ENCODE measurements around the gene NLRP8.

The NLRP8 gene

DNA sequence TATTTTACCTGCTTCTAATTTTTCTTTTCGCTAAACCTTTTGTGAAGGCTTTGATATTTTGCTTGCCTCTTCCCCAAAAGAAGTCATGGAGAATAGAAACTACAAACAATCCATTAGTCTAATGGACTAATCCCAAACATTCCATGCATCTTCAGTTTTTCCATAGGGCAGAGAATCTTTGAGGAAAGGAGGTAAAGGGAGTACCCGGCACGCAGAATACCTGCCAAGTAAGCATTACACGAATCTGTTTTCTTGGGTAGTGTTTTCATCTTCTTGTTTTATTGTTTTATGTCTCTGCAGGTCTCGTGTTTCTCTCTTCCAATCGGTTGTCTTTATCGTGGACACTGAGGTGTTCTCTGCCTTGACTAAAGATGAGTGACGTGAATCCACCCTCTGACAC, at the start of gene NLRP8:
TSS of gene NLRP8 (plus strand) at position 301 of the 400 bp plus-strand sequence.
- Histone ChIP-seq H3K27me3 (ENCODE audit: control insufficient read depth in 1 of 2, insufficient read depth in 2 of 2, low read length in 2 of 2) (no peaks in the 10 kb centered on the region), H3K9ac (ENCODE audit: low read length) (no peak within 1 kb of the TSS), H3K27ac (ENCODE audit: low read depth, low read length) (no peak within 1 kb of the TSS)

GRCh38 chr19:55898911-55899310, 48.7 kb upstream of the NLRP8 start:
- Histone ChIP-seq H3K27ac (ENCODE audit: low read depth, low read length) (no peak overlapping the region), H3K9me3 (ENCODE audit: low read length) (no peaks in the 10 kb centered on the region), H3K9ac (ENCODE audit: low read length) (no peak overlapping the region), H3K36me3 (ENCODE audit: insufficient read depth, low read length) (no peaks in the 10 kb centered on the region), H3K27me3 (ENCODE audit: control insufficient read depth in 1 of 2, insufficient read depth in 2 of 2, low read length in 2 of 2) (no peaks in the 10 kb centered on the region), H3K4me3 (ENCODE audit: low read depth in 1 of 2, low read length in 2 of 2) (no peak overlapping the region), H3K4me1 (ENCODE audit: insufficient read depth, low read length) (no peaks in the 10 kb centered on the region)

More for the DNA sequence above, at the start of gene NLRP8:
- Histone ChIP-seq H3K4me3 (ENCODE audit: low read depth in 1 of 2, low read length in 2 of 2) (no peak within 1 kb of the TSS), H3K36me3 (ENCODE audit: insufficient read depth, low read length) (no peaks in the 10 kb centered on the region), H3K4me1 (ENCODE audit: insufficient read depth, low read length) (no peaks in the 10 kb centered on the region), H3K9me3 (ENCODE audit: low read length) (no peaks in the 10 kb centered on the region)

GRCh38 chr19:55901369-55902079, 46.1 kb upstream of the NLRP8 start:
- Histone ChIP-seq H3K9me3 (ENCODE audit: low read length) (no peaks in the 10 kb centered on the region), H3K4me3 (ENCODE audit: low read depth in 1 of 2, low read length in 2 of 2) (no peak overlapping the region)

GRCh38 chr19:55902080-55902751, 45.4 kb upstream of the NLRP8 start:
- H3K9me3 ChIP-seq (ENCODE audit: low read length): no peaks in the 10 kb centered on the region
- no peaks in the 10 kb centered on the region for H3K36me3 ChIP-seq (ENCODE audit: insufficient read depth, low read length)
- H3K27me3 ChIP-seq (ENCODE audit: control insufficient read depth in 1 of 2, insufficient read depth in 2 of 2, low read length in 2 of 2): no peaks in the 10 kb centered on the region
- H3K9ac ChIP-seq (ENCODE audit: low read length): no peak overlapping the region
- H3K4me1 ChIP-seq (ENCODE audit: insufficient read depth, low read length): no peaks in the 10 kb centered on the region
- no peak overlapping the region for H3K27ac ChIP-seq (ENCODE audit: low read depth, low read length)
- no peak overlapping the region for H3K4me3 ChIP-seq (ENCODE audit: low read depth in 1 of 2, low read length in 2 of 2)

More at GRCh38 chr19:55901369-55902079, 46.1 kb upstream of the NLRP8 start:
- no peaks in the 10 kb centered on the region for H3K27me3 ChIP-seq (ENCODE audit: control insufficient read depth in 1 of 2, insufficient read depth in 2 of 2, low read length in 2 of 2)
- no peak overlapping the region for H3K9ac ChIP-seq (ENCODE audit: low read length)
- H3K4me1 ChIP-seq (ENCODE audit: insufficient read depth, low read length): no peaks in the 10 kb centered on the region
- no peaks in the 10 kb centered on the region for H3K36me3 ChIP-seq (ENCODE audit: insufficient read depth, low read length)
- H3K27ac ChIP-seq (ENCODE audit: low read depth, low read length): no peak overlapping the region

DNA sequence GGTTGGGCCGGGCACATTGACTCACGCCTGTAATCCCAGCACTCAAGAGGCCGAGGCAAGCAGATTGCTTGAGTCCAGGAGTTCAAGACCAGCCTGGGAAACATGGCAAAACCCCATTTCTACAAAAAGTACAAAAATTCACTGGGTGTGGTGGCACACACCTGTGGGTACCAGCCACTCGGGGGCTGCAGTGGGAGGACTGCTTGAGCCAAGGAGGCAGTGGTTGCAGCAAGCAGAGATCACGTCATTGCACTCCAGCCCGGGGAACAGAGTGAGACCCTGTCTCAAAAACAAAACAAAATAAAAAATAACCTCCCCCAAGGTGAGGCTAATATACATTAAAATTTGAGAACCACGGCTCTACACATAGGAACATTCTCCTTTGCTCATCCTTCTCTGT, 40.3 kb upstream of the NLRP8 start:
- H3K9me3 ChIP-seq (ENCODE audit: low read length): no peaks in the 10 kb centered on the region
- H3K4me1 ChIP-seq (ENCODE audit: insufficient read depth, low read length): no peaks in the 10 kb centered on the region
- H3K9ac ChIP-seq (ENCODE audit: low read length): no peak overlapping the region
- no peaks in the 10 kb centered on the region for H3K27me3 ChIP-seq (ENCODE audit: control insufficient read depth in 1 of 2, insufficient read depth in 2 of 2, low read length in 2 of 2)
- H3K27ac ChIP-seq (ENCODE audit: low read depth, low read length): no peak overlapping the region
- no peak overlapping the region for H3K4me3 ChIP-seq (ENCODE audit: low read depth in 1 of 2, low read length in 2 of 2)
- no peaks in the 10 kb centered on the region for H3K36me3 ChIP-seq (ENCODE audit: insufficient read depth, low read length)

- Histone ChIP-seq H3K9me3 (ENCODE audit: low read length) (no peaks in the 10 kb centered on the region), H3K4me1 (ENCODE audit: insufficient read depth, low read length) (no peaks in the 10 kb centered on the region), H3K9ac (ENCODE audit: low read length) (no peak overlapping the region), H3K36me3 (ENCODE audit: insufficient read depth, low read length) (no peaks in the 10 kb centered on the region), H3K27me3 (ENCODE audit: control insufficient read depth in 1 of 2, insufficient read depth in 2 of 2, low read length in 2 of 2) (no peaks in the 10 kb centered on the region), H3K4me3 (ENCODE audit: low read depth in 1 of 2, low read length in 2 of 2) (no peak overlapping the region), H3K27ac (ENCODE audit: low read depth, low read length) (no peak overlapping the region)
Measured at GRCh38 chr19:55907746-55908145, 39.9 kb upstream of the NLRP8 start.

- Histone ChIP-seq H3K9ac (ENCODE audit: low read length) (no peak overlapping the region), H3K4me1 (ENCODE audit: insufficient read depth, low read length) (no peaks in the 10 kb centered on the region), H3K9me3 (ENCODE audit: low read length) (no peaks in the 10 kb centered on the region), H3K4me3 (ENCODE audit: low read depth in 1 of 2, low read length in 2 of 2) (no peak overlapping the region), H3K27ac (ENCODE audit: low read depth, low read length) (no peak overlapping the region), H3K36me3 (ENCODE audit: insufficient read depth, low read length) (no peaks in the 10 kb centered on the region), H3K27me3 (ENCODE audit: control insufficient read depth in 1 of 2, insufficient read depth in 2 of 2, low read length in 2 of 2) (no peaks in the 10 kb centered on the region)
Measured at GRCh38 chr19:55909801-55910200, 37.8 kb upstream of the NLRP8 start.

GRCh38 chr19:55912916-55913315, 34.7 kb upstream of the NLRP8 start:
- no peaks in the 10 kb centered on the region for H3K27me3 ChIP-seq (ENCODE audit: control insufficient read depth in 1 of 2, insufficient read depth in 2 of 2, low read length in 2 of 2)
- no peaks in the 10 kb centered on the region for H3K4me1 ChIP-seq (ENCODE audit: insufficient read depth, low read length)
- H3K4me3 ChIP-seq (ENCODE audit: low read depth in 1 of 2, low read length in 2 of 2): no peak overlapping the region
- no peak overlapping the region for H3K27ac ChIP-seq (ENCODE audit: low read depth, low read length)
- H3K9me3 ChIP-seq (ENCODE audit: low read length): peaks cover 4% of the 10 kb centered on the region
- H3K9ac ChIP-seq (ENCODE audit: low read length): no peak overlapping the region
- no peaks in the 10 kb centered on the region for H3K36me3 ChIP-seq (ENCODE audit: insufficient read depth, low read length)

- no peak overlapping the region for H3K9ac ChIP-seq (ENCODE audit: low read length)
- H3K4me3 ChIP-seq (ENCODE audit: low read depth in 1 of 2, low read length in 2 of 2): no peak overlapping the region
Measured at GRCh38 chr19:55913643-55914268, 33.9 kb upstream of the NLRP8 start.

DNA sequence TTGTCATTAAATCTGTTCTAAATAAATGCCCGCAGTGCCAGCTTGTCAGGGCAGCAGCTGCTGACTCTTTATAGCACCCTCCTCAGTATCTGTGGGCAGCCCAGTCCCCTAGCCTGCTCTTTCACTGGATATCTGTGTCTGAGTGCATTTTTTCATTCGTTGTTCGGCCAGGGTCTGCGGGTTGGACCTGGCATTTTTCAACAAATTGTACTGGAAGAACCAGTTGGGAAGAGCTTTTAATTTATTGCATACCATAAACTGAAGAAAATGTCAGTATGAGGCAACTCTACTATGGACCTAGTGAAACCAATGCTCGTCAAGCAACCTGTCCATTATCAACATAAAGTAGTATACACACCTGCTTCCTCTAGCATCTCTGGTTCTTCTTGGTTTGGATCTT, 24.1 kb upstream of the NLRP8 start:
- Histone ChIP-seq H3K36me3 (ENCODE audit: insufficient read depth, low read length) (no peaks in the 10 kb centered on the region), H3K27me3 (ENCODE audit: control insufficient read depth in 1 of 2, insufficient read depth in 2 of 2, low read length in 2 of 2) (no peaks in the 10 kb centered on the region), H3K9me3 (ENCODE audit: low read length) (no peaks in the 10 kb centered on the region), H3K9ac (ENCODE audit: low read length) (no peak overlapping the region), H3K4me3 (ENCODE audit: low read depth in 1 of 2, low read length in 2 of 2) (no peak overlapping the region), H3K4me1 (ENCODE audit: insufficient read depth, low read length) (no peaks in the 10 kb centered on the region), H3K27ac (ENCODE audit: low read depth, low read length) (no peak overlapping the region)

More at GRCh38 chr19:55913643-55914268, 33.9 kb upstream of the NLRP8 start:
- Histone ChIP-seq H3K9me3 (ENCODE audit: low read length) (peaks cover 4% of the 10 kb centered on the region), H3K4me1 (ENCODE audit: insufficient read depth, low read length) (no peaks in the 10 kb centered on the region), H3K27ac (ENCODE audit: low read depth, low read length) (no peak overlapping the region), H3K27me3 (ENCODE audit: control insufficient read depth in 1 of 2, insufficient read depth in 2 of 2, low read length in 2 of 2) (no peaks in the 10 kb centered on the region), H3K36me3 (ENCODE audit: insufficient read depth, low read length) (no peaks in the 10 kb centered on the region)

GRCh38 chr19:55927991-55928390, 19.6 kb upstream of the NLRP8 start:
- Histone ChIP-seq H3K27ac (ENCODE audit: low read depth, low read length) (no peak overlapping the region), H3K9ac (ENCODE audit: low read length) (no peak overlapping the region), H3K4me3 (ENCODE audit: low read depth in 1 of 2, low read length in 2 of 2) (no peak overlapping the region), H3K4me1 (ENCODE audit: insufficient read depth, low read length) (no peaks in the 10 kb centered on the region), H3K9me3 (ENCODE audit: low read length) (no peaks in the 10 kb centered on the region), H3K36me3 (ENCODE audit: insufficient read depth, low read length) (no peaks in the 10 kb centered on the region), H3K27me3 (ENCODE audit: control insufficient read depth in 1 of 2, insufficient read depth in 2 of 2, low read length in 2 of 2) (no peaks in the 10 kb centered on the region)

All from muscle layer of colon (tissue), 2 donors.